Endometrial microvascular endothelial cells (primary cell): Measurements from ENCODE around the gene NDOR1. TPM values are rescaled to one million over a fixed set of nuclear protein-coding genes. Genes with fewer than 3 reads are reported as not detected.
"Not testable (repeated sequence)": the region's sequence is repeated elsewhere in the genome, so short reads cannot be mapped to it uniquely, and the experiment has no call there.

Experiments used
- in situ Hi-C: cut with HindIII; loops from 2 replicates; pipeline ENCODE4 v1.10.0; 2017; ENCODE audit warnings: low sequenced_read_pairs, low pct_unique_long_range_greater_than_20kb; ENCODE audit errors: inconsistent ontology term
- total RNA-seq: library from RNA; depleted of rRNA; stranded (reverse); fragments of >200 nt; gene quantifications from one replicate; pipeline ENCODE4 v1.2.3, GENCODE V29; 2015; ENCODE audit errors: inconsistent ontology term

Gene NDOR1
- total RNA-seq, 1 donor from 2014 or later: 19.6 TPM

DNA sequence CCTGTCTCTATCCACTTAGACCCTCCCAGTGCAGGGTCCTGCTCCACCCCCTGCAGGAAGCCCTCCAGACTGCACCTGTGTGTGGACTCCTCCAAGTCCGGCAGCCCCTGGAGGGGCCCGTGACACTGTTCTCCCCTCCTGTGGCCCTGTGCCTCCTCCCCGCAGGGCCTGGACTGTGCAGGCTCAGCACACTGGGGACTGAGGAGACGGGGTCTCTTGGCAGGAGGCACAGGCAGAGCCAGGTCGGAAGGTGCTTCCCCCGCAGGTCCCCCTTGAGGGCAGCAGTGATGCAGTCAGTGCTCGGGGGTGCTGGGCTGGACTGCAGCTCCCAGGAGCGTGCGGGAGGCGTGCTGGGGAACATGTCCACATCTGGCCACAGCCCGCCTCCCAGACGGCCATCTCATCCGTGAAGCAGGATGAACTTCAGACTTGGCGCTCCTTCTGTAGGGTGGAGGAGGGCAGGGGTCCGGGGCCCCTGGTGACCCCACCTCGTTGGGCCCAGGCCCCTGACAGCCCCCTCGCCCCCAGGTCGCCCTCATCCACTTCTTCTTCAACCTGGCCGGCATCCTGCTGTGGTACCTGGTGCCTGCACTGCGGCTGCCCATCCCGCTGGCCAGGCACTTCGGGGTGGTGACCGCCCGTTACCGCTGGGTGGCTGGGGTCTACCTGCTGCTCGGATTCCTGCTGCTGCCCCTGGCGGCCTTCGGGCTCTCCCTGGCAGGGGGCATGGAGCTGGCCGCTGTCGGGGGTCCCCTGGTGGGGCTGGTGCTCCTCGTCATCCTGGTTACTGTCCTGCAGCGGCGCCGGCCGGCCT is 30.1 kb downstream of the NDOR1 start:
- in situ Hi-C loops: no loop called here

DNA sequence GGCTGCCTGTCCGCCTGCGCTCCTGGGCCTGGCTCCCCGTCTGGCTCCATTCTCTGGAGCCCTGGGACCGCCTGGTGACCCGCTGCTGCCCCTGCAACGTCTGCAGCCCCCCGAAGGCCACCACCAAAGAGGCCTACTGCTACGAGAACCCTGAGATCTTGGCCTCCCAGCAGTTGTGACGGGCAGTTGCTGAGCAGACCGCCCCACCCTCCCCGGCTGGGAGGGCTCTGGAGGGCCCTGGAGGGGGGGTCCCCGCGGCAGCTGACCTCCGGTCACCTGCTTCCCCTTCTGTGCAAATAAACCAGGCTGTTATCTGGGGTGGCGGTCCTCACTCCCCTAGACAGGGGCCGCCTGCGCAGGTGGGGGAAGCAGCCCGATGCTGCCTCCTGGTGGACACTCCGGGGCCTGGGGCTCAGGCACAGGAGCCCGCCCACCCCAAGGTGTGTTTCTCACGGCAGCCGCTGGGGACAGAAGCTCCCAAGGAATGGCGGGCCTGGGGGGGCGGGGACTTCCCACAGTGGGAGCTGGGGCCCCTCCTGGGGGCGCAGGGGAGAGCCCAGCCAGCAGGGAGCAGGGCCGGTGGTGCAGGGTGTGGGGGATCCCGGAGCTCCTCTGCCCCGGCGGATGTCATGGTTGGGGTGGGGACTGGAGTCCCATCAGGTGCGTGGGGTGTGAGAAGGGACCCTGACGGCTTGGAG is 30.9 kb downstream of the NDOR1 start:
- in situ Hi-C loops: no loop called here

DNA sequence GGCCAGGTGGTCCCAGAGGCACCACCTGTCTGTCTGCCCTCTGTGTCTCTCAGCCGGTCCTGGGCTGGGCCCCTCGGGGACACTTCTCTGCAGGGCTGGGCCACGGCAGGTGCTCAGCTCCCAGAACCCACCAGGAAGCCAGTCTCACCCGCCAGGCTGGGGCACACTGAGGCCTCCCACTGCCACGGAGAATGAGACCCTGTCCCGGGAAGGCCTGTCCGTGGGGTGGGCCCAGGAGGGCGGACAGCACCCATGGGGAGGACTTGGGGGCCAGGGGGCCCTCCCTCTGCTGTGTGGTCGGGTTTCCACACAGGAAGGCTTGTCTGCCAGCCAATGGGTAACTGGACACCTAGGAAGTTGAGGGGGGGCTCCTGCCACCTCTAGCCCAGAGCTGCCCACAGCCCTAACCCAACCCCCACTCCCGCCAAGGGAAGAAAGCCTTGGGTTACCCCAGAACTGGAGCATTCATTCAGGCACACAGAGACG is 31.5 kb downstream of the NDOR1 start:
- in situ Hi-C loops: no loop called here

DNA sequence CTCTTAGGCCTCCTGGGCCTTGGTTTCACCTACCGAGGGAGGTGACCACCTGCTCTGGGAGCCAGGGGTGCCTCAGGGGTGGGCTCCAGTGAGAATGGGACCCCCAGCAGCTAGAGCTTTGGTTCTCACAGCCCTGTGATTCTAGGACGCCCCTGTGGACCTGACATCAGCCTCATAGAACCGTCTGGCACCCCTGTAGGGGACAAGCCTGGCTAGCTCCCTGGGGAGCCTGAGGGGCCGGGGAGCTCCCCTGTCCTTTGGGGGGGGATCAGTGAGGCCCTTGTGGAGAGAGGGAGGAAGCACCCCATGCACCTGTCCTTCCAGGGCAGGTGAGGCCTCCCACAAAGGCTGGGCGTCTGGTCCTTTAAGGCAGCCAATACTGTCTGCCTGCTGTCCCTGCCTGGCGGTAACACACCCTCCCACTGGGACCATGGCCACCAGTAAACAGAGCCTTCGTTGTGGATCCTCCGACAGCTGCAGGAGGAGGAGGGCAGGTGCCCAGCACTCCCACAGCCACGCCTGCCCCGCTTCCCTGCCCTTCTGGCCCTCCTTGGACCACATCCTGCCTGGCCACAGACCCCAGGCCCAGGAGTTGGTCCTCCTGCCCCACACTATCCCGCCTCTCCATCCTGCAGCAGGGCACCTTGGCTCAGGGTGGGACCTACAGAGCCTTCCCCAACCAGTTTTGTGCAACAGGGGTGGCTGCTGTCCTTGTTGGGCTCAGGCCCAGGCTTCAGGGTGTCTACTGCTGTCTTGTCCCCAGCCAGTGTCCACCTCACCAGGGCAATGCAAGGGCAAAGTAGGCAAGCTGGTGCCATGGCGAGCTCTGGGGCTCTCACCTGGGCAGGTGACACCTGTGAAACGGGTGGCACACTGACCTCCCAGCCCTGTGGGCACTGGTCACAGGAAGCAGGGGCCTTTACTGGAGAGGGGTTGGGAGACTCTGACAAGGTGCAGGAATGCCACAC is 32.5 kb downstream of the NDOR1 start:
- in situ Hi-C loops: no loop called here

DNA sequence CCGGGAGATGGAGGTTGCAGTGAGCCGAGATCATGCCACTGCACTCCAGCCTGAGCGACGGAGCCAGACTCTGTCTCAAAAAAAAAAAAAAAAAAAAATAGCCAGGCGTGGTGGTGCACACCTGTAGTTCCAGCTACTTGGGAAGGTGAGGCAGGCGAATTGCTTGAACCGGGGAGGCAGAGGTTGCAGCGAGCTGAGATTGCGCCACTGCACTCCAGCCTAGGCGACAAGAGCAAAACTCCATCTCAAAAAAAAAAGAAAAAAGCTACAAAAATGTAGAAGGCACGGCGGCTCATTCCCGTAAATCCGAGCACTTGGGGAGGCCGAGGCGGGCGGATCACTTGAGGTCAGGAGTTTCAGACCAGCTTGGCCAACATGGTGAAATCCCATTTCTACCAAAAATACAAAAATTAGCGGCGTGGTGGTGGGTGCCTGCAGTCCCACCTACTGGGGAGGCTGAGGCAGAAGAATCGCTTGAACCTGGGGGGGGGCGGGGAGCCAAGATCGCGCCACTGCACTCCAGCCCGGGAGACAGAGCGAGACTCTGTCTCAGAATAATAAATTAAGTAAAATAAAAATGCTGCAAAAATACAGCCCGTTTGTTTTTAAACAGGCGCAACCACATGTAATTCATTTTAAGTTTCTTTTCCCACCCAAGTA is 34.2 kb downstream of the NDOR1 start:
- in situ Hi-C loops: not testable (repeated sequence)

DNA sequence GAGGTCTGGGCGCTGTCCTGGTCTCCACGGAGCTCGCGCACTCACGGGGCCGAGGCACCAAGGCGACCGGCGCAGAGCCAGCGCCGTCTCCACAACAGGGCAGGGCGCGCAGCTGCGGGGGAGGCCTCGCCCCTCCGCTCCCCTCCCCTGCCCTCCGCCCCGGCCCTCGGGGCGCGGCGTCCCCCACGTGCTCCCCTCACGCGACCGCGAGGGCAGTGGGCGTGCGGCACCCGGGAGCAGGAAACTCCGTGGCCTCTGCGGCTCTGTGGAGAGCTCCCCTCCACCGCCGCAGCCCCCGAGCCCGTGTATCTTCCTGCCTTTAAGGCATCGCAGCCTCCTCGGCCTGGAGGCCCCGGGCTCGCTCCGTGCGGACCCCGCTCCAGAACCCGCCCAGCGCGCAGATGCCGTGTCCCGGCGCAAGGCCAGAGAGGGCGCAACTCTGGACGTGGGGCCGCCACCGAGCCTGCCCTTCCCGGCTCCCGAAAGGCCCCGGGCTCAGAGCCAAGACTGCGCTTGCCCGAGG is 34.9 kb downstream of the NDOR1 start:
- in situ Hi-C loops: no loop called here

DNA sequence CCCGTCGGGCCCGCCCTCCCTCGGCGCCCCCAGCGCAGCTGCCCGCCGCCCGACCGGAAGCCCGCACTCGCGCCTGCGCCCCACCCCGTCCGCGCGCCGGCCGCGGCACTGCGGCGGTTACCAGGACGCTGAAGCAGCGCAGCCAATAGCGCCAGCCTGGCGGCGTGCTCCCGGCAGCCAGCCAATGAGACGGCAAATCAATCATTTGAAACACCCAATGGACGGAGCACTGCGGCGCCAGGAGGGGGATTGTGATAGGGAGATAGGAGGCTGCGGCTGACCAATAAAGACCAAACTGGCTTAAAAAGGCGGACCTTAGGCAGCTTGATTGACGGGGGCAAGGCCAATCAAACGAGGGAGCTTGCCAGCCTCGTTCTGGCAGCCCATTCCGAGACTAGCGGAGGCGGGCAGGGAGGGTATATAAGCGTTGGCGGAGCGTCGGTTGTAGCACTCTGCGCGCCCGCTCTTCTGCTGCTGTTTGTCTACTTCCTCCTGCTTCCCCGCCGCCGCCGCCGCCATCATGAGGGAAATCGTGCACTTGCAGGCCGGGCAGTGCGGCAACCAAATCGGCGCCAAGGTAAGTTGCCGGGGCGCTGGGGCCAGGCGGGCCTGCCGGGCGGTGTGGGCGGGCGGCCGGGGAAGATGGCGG is 35.5 kb downstream of the NDOR1 start, which contains the start of gene TUBB4B:
TUBB4B (plus strand) TSS at position 447 of the 649 bp plus-strand sequence; CDS start at position 521, 74 bp downstream.
- in situ Hi-C loops: no loop called here

DNA sequence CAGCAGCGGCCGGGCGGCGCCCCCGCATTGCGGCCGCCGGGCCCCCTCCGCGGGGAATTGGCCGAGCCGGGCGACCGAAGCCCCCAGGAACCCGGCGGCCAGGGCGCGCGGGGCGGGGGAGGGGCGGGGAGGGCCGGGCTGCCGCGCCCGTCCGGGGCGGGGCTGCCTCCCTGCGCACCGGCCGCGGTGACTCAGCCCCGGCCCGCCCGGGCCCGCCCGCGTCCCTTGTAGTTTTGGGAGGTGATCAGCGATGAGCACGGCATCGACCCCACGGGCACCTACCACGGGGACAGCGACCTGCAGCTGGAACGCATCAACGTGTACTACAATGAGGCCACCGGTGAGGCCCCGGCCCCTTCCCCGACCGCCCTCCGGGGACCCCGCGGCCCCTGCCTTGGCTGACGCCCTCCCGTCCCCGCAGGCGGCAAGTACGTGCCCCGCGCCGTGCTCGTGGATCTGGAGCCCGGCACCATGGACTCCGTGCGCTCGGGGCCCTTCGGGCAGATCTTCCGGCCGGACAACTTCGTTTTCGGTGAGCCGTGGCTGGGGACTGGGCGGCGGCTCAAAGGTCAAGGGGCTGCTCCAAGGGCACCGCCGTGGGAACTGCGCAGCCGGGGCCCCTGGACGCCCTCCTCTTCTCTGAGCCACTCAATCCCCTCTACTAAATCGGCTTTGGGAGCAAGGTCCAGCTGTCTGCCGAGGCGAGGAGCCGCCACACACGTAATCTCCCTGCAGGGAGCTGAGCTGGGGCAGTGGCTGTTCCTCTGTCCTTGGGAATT is 36.2 kb downstream of the NDOR1 start:
- in situ Hi-C loops: no loop called here

DNA sequence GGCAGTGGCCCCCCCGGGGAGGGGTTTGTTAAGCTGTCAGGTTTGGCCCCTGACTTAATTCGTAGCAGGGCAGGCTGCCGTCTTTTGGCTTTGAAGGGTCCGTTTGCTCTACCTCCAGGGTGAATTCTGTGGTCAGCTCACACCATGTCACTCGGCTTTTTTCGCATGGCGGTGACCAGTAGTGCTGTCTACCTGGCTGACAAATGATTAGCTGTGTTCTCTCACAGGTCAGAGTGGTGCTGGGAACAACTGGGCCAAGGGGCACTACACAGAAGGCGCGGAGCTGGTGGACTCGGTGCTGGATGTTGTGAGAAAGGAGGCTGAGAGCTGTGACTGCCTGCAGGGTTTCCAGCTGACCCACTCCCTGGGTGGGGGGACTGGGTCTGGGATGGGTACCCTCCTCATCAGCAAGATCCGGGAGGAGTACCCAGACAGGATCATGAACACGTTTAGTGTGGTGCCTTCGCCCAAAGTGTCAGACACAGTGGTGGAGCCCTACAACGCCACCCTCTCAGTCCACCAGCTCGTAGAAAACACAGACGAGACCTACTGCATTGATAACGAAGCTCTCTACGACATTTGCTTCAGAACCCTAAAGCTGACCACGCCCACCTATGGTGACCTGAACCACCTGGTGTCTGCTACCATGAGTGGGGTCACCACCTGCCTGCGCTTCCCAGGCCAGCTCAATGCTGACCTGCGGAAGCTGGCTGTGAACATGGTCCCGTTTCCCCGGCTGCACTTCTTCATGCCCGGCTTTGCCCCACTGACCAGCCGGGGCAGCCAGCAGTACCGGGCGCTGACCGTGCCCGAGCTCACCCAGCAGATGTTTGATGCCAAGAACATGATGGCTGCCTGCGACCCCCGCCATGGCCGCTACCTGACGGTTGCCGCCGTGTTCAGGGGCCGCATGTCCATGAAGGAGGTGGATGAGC is 37.0 kb downstream of the NDOR1 start:
- in situ Hi-C loops: no loop called here

DNA sequence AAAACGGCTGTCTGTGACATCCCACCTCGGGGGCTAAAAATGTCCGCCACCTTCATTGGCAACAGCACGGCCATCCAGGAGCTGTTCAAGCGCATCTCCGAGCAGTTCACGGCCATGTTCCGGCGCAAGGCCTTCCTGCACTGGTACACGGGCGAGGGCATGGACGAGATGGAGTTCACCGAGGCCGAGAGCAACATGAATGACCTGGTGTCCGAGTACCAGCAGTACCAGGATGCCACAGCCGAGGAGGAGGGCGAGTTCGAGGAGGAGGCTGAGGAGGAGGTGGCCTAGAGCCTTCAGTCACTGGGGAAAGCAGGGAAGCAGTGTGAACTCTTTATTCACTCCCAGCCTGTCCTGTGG is 37.7 kb downstream of the NDOR1 start:
- in situ Hi-C loops: not testable (repeated sequence)

DNA sequence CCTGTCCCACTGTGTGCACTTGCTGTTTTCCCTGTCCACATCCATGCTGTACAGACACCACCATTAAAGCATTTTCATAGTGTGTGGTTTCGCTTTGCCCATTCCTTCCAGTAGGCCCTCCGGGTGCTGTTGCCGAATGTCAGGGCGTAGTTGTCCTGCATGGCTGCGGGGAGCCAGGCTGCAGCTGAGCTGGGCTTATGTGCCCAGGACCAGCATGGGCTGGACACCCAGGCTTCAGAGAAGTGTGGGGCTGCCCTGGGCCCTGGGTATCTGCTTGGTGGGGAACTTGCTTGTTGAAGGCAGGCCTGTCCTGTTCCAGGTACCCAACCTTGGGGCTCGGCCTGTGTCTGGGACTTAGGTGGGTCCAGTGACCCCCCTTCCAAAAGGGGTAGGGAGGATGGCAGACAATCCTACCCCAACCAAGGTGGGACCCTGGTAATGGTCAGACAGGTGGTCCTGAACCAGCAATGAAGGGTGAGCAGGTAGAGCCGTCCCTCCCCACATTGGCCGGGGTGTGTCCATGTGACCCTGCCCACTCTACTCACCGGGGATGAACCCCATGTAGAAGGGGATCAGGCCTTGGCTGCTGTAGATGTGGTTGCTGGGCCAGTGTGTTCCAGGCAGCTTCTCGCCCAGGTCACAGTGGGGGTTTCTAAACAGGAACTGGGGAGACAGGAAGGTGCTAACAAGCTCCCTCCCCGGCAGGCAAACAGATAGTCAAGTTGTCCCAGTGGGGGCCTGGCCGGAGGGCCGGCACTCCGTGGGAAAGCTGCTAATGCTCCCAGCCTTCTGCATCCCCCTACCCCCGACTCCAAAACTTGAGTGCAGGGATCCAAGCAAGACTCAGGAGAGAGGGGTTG is 38.4 kb downstream of the NDOR1 start:
- in situ Hi-C loops: no loop called here

DNA sequence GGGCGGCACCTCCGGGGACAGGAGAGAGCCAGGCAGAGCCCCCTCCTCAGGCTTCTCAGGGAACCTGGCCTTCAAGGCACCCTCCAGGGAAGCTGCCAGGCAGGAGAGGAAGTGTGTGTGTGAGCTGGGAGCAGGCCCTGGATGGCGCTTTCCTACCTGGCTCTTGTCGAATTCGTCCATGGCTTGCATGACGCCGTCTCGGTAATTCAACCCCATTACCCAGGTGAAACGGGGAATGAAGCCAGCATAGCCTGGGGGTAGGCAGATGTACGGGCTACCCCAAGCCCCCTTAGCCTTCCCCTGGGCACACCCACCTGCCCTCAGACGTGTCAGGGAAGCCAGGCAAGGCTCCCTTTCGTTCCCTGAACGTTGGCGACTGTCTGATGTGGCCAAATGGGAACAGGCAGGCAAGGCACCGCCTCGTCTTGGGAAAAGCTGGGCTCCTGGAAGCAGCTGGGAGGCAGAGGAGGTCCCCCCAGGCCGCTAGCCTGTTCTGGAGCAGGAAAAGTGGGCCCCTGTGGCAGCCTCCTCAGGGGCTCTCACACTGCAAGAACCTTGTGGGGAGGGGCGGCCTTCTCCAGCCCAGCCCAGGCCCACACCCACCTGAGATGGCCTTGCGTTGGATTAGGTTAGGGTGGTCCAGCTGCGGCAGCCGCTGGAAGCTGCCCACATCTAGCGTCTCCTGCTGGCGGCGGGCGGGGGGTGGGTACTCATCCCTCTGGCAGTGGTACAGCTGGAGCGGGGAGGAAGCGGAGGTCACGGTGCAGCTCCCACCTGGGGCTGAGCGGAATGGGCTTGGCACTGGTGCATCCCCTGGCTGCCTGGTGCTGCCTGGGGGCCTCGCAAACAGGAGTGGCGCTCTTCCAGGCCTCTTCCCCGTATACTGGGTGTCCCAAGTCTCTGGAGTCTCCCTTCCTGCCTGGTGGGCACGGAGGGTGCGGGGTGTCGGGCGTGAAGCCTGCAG is 39.3 kb downstream of the NDOR1 start:
- in situ Hi-C loops: no loop called here

DNA sequence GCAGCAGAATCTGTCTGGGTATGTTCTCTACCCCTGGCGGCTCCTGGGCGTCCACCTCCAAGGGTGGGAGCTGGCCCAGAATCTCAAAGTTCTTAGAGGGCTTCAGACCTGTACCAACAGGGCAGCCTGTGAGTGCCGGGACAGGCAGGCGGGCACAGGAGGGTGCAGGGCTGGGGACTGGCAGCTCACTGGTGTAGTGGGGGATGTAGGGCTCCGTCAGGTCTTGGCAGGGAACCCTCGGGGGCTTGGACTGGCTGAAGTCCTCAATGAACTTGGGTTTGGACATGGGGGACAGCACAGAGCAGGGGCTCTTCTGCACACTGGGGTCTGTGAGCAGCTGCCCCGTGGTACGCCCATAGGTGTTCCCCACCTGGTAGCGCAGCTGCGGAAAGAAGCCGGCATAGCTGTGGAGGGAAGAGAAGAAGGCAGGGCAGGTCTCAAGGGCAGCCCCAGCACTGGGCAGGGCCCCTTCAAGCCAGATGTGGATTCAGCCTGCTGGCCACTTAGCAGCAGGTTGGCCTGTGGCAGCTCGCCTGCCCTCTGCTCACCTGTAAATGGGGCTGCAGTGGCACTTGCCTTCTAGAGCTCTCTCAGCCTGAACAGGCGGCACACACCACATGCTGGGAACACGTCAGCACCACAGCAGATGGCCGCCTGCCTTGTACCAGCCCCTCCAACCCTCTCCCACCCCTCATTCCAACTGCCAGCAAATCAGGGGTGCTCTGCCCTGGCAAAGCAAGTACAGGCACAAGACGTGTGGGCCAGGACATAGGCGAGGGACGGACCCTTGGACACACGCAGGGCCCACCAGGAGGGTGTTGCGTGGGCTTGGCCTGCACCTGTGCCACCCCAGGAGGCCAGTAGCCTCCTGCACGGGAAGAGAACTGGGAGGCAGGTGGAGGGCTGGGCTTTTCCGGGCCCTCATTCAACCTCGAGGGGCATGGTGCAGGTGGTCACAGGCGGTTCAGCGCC is 40.2 kb downstream of the NDOR1 start:
- in situ Hi-C loops: no loop called here
